ENCODE results near the gene IFI30.

- TF ChIP-seq CTCF (IDR thresholded peaks at IDR 0.05) (no peak), ZFX (IDR thresholded peaks at IDR 0.05; ENCODE audit: borderline replicate concordance) (no peak)
Measured at GRCh38 chr19:18155095-18156087, 18.2 kb upstream of the IFI30 start.

Measured in 22Rv1 (cell line).